GM21576 (cell line): ENCODE measurements around the gene CXorf65.
A peak's percentile ranks its signal among the peaks of the same experiment; 100 is the strongest.

Experiments
- ATAC-seq: cut with Tn5 transposase; IDR thresholded peaks from one replicate; pipeline ENCODE4 v1.9.1; 2021; ENCODE audit warnings: mild to moderate bottlenecking, moderate library complexity; ENCODE audit not compliant: unreplicated experiment

The CXorf65 gene

GRCh38 chrX:71107762-71108360 lies 1.3 kb upstream of the CXorf65 start:
- no peak for ATAC-seq

- ATAC-seq = no peak
Measured at GRCh38 chrX:71107245-71107644, 705 bp upstream of the CXorf65 start.

GRCh38 chrX:71105628-71106027 lies 912 bp downstream of the CXorf65 start:
- no peak for ATAC-seq

- ATAC-seq = no peak
Measured at GRCh38 chrX:71103110-71103983, 3.2 kb downstream of the CXorf65 start.

GRCh38 chrX:71102292-71102691 lies 4.2 kb downstream of the CXorf65 start:
- ATAC-seq = no peak

GRCh38 chrX:71100581-71101505 lies 5.7 kb downstream of the CXorf65 start:
- no peak for ATAC-seq

GRCh38 chrX:71099736-71100135 lies 6.8 kb downstream of the CXorf65 start:
- no peak for ATAC-seq

- no peak for ATAC-seq
Measured at GRCh38 chrX:71098951-71099506, 7.5 kb downstream of the CXorf65 start.

- ATAC-seq = peak; percentile 42
Measured at GRCh38 chrX:71098302-71098701, 8.2 kb downstream of the CXorf65 start.

- no peak for ATAC-seq
Measured at GRCh38 chrX:71096760-71097032, 9.8 kb downstream of the CXorf65 start.

GRCh38 chrX:71095981-71096759 lies 10.4 kb downstream of the CXorf65 start:
- ATAC-seq = no peak

- ATAC-seq = peak; percentile 91
Measured at GRCh38 chrX:71095555-71095980, 11.0 kb downstream of the CXorf65 start, which contains the start of gene FOXO4. FOXO4 (plus strand) TSS chrX:71095851; CDS start chrX:71096529, 678 bp downstream.

- no peak for ATAC-seq
Measured at GRCh38 chrX:71095033-71095432, 11.5 kb downstream of the CXorf65 start.

GRCh38 chrX:71091263-71091662 lies 15.3 kb downstream of the CXorf65 start:
- ATAC-seq = no peak

GRCh38 chrX:71085900-71086299 lies 20.6 kb downstream of the CXorf65 start:
- no peak for ATAC-seq

- ATAC-seq = no peak
Measured at GRCh38 chrX:71082822-71083221, 23.7 kb downstream of the CXorf65 start.

- no peak for ATAC-seq
Measured at GRCh38 chrX:71082124-71082647, 24.4 kb downstream of the CXorf65 start.

- no peak for ATAC-seq
Measured at GRCh38 chrX:71081330-71082123, 25.0 kb downstream of the CXorf65 start.

GRCh38 chrX:71070531-71070930 lies 36.0 kb downstream of the CXorf65 start:
- ATAC-seq = no peak
